Stimulated activated CD8-positive, alpha-beta memory T cell treated with anti-CD3 and anti-CD28 coated beads, Interleukin-12 subunit alpha, Interleukin-12 subunit beta, amount 100 ng/mL, for 4 hours (primary cell): ENCODE results near the gene KDM4D.
"Not testable (repeated sequence)": the region's sequence is repeated elsewhere in the genome, so short reads cannot be mapped to it uniquely, and the experiment has no call there.

Experiments used
- DNase-seq: peaks from one replicate; pipeline ENCODE4 v3.0.0-alpha.2; 2020; ENCODE audit warnings: low read depth

The KDM4D gene

DNA sequence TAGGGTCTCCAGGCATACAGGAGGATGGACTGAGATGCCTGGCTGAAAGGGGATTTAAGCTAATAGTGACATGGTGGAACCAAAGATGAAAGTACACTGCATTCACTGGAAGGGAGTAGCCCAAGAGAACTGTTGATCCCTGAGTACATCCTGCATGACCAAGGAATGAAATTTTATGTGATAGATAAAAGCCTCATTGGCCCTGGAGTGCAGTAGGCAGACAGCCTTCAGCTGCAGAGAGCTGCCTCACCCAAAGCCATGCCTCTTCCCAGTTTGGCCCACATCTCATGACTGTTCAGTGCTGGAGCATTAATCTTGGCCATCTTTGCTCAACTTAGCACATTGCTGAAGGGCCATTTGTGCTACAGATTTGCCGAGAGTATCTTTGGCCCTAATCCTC lies 59.5 kb downstream of the KDM4D start:
- no peak for DNase-seq

DNA sequence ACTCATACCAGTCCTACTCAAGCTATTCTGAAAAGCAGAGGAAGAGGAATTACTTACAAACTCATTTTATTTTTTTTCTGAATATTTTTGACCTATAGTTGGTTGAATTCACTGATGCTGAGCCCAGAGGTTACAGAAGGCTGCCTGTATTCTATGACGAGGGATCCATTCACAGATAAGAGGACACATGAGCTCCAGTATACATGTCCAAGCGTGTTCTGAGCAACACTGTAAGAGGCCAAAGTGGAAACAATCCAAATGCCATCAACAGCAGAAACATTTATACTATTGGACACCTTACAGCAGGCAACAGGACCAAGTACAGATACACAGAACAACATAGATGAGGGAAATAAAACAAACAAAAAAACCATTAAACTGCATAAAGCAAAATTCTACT lies 61.8 kb downstream of the KDM4D start:
- no peak for DNase-seq

- not testable (repeated sequence) for DNase-seq
These were observed 64.0 kb downstream of the KDM4D start for GRCh38 chr11:95037356-95038035.

GRCh38 chr11:95042239-95042638 lies 68.7 kb downstream of the KDM4D start:
- no peak for DNase-seq

GRCh38 chr11:95042906-95043305 lies 69.4 kb downstream of the KDM4D start:
- DNase-seq: no peak

- no peak for DNase-seq
These were observed 70.5 kb downstream of the KDM4D start for GRCh38 chr11:95044010-95044409.

GRCh38 chr11:95045812-95046211 lies 72.3 kb downstream of the KDM4D start:
- DNase-seq: no peak
